Fibroblast of peridontal ligament (primary cell): ENCODE data around the gene SENP3.

Source experiments
- DNase-seq: peaks from one replicate; pipeline ENCODE4 v3.0.0-alpha.2; 2010; ENCODE audit errors: extremely low read depth

The SENP3 gene

DNA sequence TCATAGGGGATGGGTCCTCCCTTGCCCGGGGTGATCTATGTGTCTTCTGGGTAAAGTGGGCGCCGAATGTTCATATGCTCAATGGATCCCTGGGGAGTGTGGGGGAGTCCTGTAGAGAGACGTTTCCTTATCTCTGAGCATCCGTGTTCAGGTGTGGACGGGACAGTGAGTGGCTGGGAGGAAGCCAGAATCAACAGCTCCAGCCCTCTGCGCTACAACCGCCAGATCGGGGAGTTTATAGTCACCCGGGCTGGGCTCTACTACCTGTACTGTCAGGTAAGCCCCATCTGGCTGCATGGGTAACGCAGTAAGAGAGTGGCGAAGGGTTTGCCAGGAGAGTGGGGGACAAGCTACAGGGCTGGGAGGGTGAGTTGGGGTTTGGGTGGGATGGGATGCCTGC is 5.1 kb upstream of the SENP3 start:
- DNase-seq, result no peak

DNA sequence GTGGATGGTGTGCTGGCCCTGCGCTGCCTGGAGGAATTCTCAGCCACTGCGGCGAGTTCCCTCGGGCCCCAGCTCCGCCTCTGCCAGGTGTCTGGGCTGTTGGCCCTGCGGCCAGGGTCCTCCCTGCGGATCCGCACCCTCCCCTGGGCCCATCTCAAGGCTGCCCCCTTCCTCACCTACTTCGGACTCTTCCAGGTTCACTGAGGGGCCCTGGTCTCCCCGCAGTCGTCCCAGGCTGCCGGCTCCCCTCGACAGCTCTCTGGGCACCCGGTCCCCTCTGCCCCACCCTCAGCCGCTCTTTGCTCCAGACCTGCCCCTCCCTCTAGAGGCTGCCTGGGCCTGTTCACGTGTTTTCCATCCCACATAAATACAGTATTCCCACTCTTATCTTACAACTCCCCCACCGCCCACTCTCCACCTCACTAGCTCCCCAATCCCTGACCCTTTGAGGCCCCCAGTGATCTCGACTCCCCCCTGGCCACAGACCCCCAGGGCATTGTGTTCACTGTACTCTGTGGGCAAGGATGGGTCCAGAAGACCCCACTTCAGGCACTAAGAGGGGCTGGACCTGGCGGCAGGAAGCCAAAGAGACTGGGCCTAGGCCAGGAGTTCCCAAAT is 4.5 kb upstream of the SENP3 start:
- DNase-seq, result no peak

GRCh38 chr17:7557775-7558543 is 3.8 kb upstream of the SENP3 start:
- DNase-seq, result peak; percentile 70

GRCh38 chr17:7558544-7559319 is 3.0 kb upstream of the SENP3 start, which contains the start of gene TNFSF13:
Gene TNFSF13 (plus strand): TSS chr17:7558750. CDS start chr17:7559040, 290 bp downstream.
- no peak for DNase-seq

GRCh38 chr17:7559320-7560171 is 2.2 kb upstream of the SENP3 start:
- no peak for DNase-seq

- peak; percentile 47 for DNase-seq
Measured at GRCh38 chr17:7560172-7561027, 1.3 kb upstream of the SENP3 start.

DNA sequence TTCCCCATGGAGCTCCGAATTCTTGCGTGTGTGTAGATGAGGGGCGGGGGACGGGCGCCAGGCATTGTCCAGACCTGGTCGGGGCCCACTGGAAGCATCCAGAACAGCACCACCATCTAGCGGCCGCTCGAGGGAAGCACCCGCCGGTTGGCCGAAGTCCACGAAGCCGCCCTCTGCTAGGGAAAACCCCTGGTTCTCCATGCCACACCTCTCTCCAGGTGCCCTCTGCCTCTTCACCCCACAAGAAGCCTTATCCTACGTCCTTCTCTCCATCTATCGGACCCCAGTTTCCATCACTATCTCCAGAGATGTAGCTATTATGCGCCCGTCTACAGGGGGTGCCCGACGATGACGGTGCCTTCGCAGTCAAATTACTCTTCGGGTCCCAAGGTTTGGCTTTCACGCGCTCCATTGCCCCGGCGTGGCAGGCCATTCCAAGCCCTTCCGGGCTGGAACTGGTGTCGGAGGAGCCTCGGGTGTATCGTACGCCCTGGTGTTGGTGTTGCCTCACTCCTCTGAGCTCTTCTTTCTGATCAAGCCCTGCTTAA is 617 bp upstream of the SENP3 start:
- DNase-seq, result peak; percentile 70

GRCh38 chr17:7562208-7562605 is 488 bp downstream of the SENP3 start:
- DNase-seq, result no peak

DNA sequence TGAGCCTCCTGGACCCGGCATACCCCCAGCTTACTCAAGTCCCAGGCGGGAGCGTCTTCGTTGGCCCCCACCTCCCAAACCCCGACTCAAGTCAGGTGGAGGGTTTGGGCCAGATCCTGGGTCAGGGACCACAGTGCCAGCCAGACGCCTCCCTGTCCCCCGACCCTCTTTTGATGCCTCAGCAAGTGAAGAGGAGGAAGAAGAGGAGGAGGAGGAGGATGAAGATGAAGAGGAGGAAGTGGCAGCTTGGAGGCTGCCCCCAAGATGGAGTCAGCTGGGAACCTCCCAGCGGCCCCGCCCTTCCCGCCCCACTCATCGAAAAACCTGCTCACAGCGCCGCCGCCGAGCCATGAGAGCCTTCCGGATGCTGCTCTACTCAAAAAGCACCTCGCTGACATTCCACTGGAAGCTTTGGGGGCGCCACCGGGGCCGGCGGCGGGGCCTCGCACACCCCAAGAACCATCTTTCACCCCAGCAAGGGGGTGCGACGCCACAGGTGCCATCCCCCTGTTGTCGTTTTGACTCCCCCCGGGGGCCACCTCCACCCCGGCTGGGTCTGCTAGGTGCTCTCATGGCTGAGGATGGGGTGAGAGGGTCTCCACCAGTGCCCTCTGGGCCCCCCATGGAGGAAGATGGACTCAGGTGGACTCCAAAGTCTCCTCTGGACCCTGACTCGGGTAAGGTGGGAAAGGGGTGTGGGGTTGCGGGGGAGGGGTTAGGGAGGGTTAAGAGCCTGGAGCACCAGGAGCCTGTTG is 1.6 kb downstream of the SENP3 start:
- no peak for DNase-seq

GRCh38 chr17:7569571-7569970 is 7.9 kb downstream of the SENP3 start:
- DNase-seq, result no peak

DNA sequence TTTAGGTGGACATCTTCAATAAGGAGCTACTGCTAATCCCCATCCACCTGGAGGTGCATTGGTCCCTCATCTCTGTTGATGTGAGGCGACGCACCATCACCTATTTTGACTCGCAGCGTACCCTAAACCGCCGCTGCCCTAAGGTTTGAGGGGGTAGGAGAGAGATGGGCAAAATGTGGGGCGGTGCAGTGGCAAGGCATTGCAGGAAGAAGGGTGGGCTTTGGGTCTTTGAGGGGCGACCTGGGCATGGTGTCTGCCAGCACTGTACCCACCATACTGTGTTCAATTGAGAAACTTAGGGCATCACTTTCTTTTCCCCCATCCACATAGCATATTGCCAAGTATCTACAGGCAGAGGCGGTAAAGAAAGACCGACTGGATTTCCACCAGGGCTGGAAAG is 8.6 kb downstream of the SENP3 start:
- no peak for DNase-seq

GRCh38 chr17:7572338-7572587 is 10.5 kb downstream of the SENP3 start:
- no peak for DNase-seq

DNA sequence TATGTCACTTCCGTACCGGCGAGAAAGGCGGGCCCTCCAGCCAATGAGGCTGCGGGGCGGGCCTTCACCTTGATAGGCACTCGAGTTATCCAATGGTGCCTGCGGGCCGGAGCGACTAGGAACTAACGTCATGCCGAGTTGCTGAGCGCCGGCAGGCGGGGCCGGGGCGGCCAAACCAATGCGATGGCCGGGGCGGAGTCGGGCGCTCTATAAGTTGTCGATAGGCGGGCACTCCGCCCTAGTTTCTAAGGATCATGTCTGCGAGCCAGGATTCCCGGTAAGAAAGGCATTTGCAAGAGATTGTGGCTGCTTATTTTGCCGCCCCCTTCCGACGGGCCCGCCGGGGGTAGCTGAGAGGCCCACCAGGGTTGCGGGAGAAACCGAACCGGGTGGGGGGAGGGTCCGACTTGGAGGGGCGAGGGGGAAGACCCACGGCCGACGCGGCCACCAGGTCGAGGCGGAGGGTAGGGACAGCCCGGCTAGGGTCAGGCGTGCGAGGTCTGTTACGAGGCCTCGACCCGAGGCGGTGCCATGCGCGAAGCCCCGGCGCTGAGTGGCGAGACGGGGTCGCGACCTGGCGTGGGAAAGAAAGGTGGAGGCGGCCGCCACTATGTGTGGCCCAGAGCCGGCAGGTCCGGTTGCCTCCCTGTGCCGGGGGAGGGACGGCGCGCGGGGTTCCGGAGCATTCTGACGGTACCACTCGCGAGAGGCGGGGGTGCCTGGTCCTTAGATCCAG is 11.0 kb downstream of the SENP3 start:
- DNase-seq, result peak; percentile 99

GRCh38 chr17:7573324-7574080 is 11.8 kb downstream of the SENP3 start:
- DNase-seq, result peak; percentile 90

- DNase-seq, result peak; percentile 30
Measured at GRCh38 chr17:7574176-7574953, 12.6 kb downstream of the SENP3 start.

GRCh38 chr17:7575481-7575883 is 13.8 kb downstream of the SENP3 start:
- no peak for DNase-seq

- no peak for DNase-seq
Measured at GRCh38 chr17:7575959-7576358, 14.2 kb downstream of the SENP3 start.

DNA sequence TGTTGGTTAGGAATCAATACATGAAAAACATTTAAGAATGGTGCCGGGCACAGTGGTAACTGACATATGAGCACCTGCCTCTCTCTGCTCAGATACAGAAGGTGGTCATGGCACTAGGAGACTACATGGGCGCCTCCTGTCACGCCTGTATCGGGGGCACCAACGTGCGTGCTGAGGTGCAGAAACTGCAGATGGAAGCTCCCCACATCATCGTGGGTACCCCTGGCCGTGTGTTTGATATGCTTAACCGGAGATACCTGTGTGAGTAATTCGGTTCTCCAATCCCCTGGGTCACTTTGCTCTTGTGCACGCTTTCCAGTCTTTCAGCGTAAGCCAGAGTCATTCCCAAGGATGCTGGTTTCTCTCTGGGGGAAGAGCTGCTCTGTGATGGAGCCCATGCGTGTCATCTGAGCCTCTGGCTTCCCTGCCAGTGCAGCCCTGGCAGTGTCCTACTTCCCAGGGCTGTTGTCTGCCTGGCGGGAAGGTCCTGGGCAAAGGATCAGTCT is 14.8 kb downstream of the SENP3 start:
- no peak for DNase-seq
